Natural killer cell (primary cell): ENCODE data around the gene TIAM1. TPM values are rescaled to one million over a fixed set of nuclear protein-coding genes. Genes with fewer than 3 reads are reported as not detected.

Experiments
- ATAC-seq, 3 donors: fragments of 150-1000 bp in 2 of 3; fragments of 200-7000 bp in 1 of 3; cut with Tn5 transposase; 1 replicate in 1 of 3; 2 replicates in 2 of 3; pipeline ENCODE4 v1.10.0; 2021; ENCODE audit warnings: mild to moderate bottlenecking in 2 of 3, moderate library complexity in 2 of 3
- DNase-seq, 2 donors: peaks; one replicate each; pipeline versions ENCODE4 v3.0.0 to v3.0.0-alpha.2; 2013 to 2021; ENCODE audit warnings: mixed read lengths in 1 of 2
- H3K27ac ChIP-seq: one replicate; pipeline ENCODE4 v1.5.1; 2013; ENCODE audit warnings: mild to moderate bottlenecking, low read length
- H3K27me3 ChIP-seq: one replicate; pipeline ENCODE4 v1.6.1; 2013; ENCODE audit warnings: low read length; ENCODE audit not compliant: control insufficient read depth, insufficient read depth
- H3K36me3 ChIP-seq: one replicate; pipeline ENCODE4 v1.6.1; 2013; ENCODE audit warnings: low read length; ENCODE audit not compliant: control insufficient read depth, insufficient read depth
- H3K4me1 ChIP-seq: one replicate; pipeline ENCODE4 v1.6.1; 2013; ENCODE audit warnings: low read length; ENCODE audit not compliant: control insufficient read depth, insufficient read depth
- H3K4me3 ChIP-seq: one replicate; pipeline ENCODE4 v1.5.1; 2013; ENCODE audit warnings: low read length
- H3K9me3 ChIP-seq: one replicate; pipeline ENCODE4 v1.6.1; 2013; ENCODE audit warnings: low read length; ENCODE audit not compliant: control insufficient read depth, insufficient read depth
- H3K27ac Mint-ChIP-seq, 2 donors: one replicate each; pipeline ENCODE4 v1.8.0; 2022; ENCODE audit warnings: mild to moderate bottlenecking in 2 of 2, mixed read lengths in 2 of 2, moderate library complexity in 1 of 2
- H3K27me3 Mint-ChIP-seq, 2 donors: one replicate each; pipeline ENCODE4 v1.8.0; 2022; ENCODE audit warnings: low read depth in 2 of 2, mixed read lengths in 2 of 2
- H3K36me3 Mint-ChIP-seq: one replicate; pipeline ENCODE4 v1.8.0; 2022; ENCODE audit warnings: mixed read lengths
- H3K4me1 Mint-ChIP-seq, 2 donors: one replicate each; pipeline ENCODE4 v1.8.0; 2022; ENCODE audit warnings: mixed read lengths in 2 of 2
- H3K4me3 Mint-ChIP-seq: one replicate; pipeline ENCODE4 v1.8.0; 2022; ENCODE audit warnings: mild to moderate bottlenecking, moderate library complexity, mixed read lengths
- H3K9me3 Mint-ChIP-seq, 2 donors: one replicate each; pipeline ENCODE4 v1.8.0; 2022; ENCODE audit warnings: mixed read lengths in 2 of 2
- WGBS: methylation state at CpG from one replicate; pipeline ENCODE4 v1.1.7; 2013; ENCODE audit warnings: missing lambda C conversion rate; ENCODE audit not compliant: insufficient coverage; 5-methylcytosine and 5-hydroxymethylcytosine counted together
- intact Hi-C: fragments of 100-400 bp; cut with micrococcal nuclease; formaldehyde crosslinking; loops from one replicate; pipeline ENCODE4 v1.14.2; 2022
- total RNA-seq, 4 donors: library from RNA; stranded (reverse); fragments of 120-200 nt in 1 of 4; gene quantifications; one replicate each; pipeline versions ENCODE4 v1.2.3 to v1.2.4, GENCODE V29; 2013 to 2022
- TF ChIP-seq, protein P1 (sequence below): fragments of 200-600 bp; IDR thresholded peaks from one replicate; pipeline ENCODE4 v1.8.0; 2022; ENCODE audit warnings: antibody characterized with exemption

TIAM1 gene
- total RNA-seq, 3 donors from 2014 or later (not counting 1 experiment from before 2014, with no cell fraction given), result 19.1 to 32.3 (median 19.4) TPM

DNA sequence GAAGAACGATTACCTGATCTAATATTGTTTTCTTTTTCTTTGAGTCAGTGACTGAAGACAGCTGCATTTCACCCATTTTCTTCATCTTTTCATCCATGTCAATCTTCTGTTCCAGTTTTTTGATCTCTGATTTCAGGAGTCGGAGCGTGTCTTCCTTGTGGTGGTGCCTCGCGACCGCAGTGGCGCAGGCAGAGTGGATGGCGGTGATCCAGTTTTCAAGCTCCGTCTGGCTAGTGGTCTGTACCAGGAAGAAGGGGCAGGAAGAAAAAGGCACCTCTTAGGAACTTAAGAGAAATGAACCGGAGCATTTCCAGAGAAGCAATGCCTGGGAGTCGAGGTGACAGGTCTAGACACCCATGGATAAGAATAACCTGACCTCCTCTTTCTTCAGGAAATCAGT, 118.3 kb downstream of the TIAM1 start:
- TF ChIP-seq, protein P1, sequence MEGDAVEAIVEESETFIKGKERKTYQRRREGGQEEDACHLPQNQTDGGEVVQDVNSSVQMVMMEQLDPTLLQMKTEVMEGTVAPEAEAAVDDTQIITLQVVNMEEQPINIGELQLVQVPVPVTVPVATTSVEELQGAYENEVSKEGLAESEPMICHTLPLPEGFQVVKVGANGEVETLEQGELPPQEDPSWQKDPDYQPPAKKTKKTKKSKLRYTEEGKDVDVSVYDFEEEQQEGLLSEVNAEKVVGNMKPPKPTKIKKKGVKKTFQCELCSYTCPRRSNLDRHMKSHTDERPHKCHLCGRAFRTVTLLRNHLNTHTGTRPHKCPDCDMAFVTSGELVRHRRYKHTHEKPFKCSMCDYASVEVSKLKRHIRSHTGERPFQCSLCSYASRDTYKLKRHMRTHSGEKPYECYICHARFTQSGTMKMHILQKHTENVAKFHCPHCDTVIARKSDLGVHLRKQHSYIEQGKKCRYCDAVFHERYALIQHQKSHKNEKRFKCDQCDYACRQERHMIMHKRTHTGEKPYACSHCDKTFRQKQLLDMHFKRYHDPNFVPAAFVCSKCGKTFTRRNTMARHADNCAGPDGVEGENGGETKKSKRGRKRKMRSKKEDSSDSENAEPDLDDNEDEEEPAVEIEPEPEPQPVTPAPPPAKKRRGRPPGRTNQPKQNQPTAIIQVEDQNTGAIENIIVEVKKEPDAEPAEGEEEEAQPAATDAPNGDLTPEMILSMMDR, result no peak
- Mint-ChIP-seq H3K4me3 (no peak overlapping the region), H3K27ac (no peak overlapping the region), H3K36me3 (peaks cover 6% of the 10 kb centered on the region), H3K27me3 (no peaks in the 10 kb centered on the region), H3K4me1 (no peaks in the 10 kb centered on the region), H3K9me3 (no peaks in the 10 kb centered on the region)
- no peaks in the 10 kb centered on the region for H3K4me1 ChIP-seq
- no peak for DNase-seq
- intact Hi-C loops, result no loop called here
- ATAC-seq, result no peak
- no peak overlapping the region for H3K27ac ChIP-seq
- H3K9me3 ChIP-seq, result no peaks in the 10 kb centered on the region
- no peaks in the 10 kb centered on the region for H3K27me3 ChIP-seq
- H3K36me3 ChIP-seq, result peaks cover 3% of the 10 kb centered on the region
- no peak overlapping the region for H3K4me3 ChIP-seq
- WGBS, result 93% methylated on average over 11 of the region's 11 CpGs

DNA sequence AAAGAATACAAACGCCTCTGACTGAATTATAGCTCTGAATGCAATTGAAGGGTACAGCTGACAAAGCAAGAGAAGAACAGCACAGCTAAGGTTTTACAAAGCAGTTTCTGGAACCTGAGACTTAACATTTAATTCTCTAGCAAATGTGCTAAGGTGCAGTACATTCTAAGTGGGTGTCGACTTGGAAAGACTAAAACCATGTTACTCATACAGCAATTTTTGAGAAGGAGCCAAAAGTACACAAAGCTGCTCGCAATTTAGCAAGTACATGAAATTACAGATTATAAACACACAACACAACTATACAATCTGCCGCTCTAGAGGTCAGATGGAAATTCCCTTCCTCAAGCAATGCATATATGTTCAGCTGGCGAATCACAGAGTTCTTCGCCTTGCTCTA, 121.9 kb downstream of the TIAM1 start:
- peaks cover 4% of the 10 kb centered on the region for H3K36me3 ChIP-seq
- H3K9me3 Mint-ChIP-seq, result no peaks in the 10 kb centered on the region
- peaks cover 3 to 5% of the 10 kb centered on the region in 2 donors for H3K4me1 Mint-ChIP-seq
- H3K9me3 ChIP-seq, result no peaks in the 10 kb centered on the region
- no peaks in the 10 kb centered on the region for H3K27me3 Mint-ChIP-seq
- H3K4me1 ChIP-seq, result peaks cover 6% of the 10 kb centered on the region
- TF ChIP-seq, protein P1, result no peak
- H3K4me3 Mint-ChIP-seq, result no peak overlapping the region
- ATAC-seq (no peak), DNase-seq (no peak)
- H3K36me3 Mint-ChIP-seq, result peaks cover 6% of the 10 kb centered on the region
- intact Hi-C loops, result no loop called here
- no peak overlapping the region for H3K27ac ChIP-seq
- no peaks in the 10 kb centered on the region for H3K27me3 ChIP-seq
- H3K4me3 ChIP-seq, result no peak overlapping the region
- 91% methylated on average over 5 of the region's 6 CpGs for WGBS
- H3K27ac Mint-ChIP-seq, result no peak overlapping the region

DNA sequence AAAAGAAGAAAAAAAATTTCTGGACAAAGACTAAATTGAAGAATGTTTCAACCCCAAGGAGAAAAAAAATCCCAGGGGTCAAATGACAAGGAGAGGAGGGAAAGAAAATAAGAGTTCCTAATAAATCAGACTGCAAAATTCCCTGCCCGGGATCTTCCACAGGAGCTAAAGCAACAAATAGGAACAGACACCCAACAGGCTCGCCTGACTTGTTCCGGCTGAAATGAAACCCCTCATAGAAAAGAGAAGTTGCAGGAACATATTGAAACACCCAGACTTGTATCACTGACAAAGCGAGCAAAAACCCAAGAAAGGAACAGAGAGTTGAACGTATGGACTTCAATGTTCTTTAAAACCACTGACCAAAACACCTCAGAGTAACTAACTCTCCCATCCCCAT, 123.0 kb downstream of the TIAM1 start:
- no peaks in the 10 kb centered on the region for H3K9me3 Mint-ChIP-seq
- no peaks in the 10 kb centered on the region for H3K27me3 Mint-ChIP-seq
- peaks cover 3 to 5% of the 10 kb centered on the region in 2 donors for H3K4me1 Mint-ChIP-seq
- H3K36me3 ChIP-seq, result peaks cover 5% of the 10 kb centered on the region
- TF ChIP-seq, protein P1, result no peak
- WGBS, result 67% methylated on average over 5 of the region's 5 CpGs
- no peaks in the 10 kb centered on the region for H3K27me3 ChIP-seq
- H3K27ac Mint-ChIP-seq, result no peak overlapping the region
- no peak overlapping the region for H3K27ac ChIP-seq
- ATAC-seq (no peak), DNase-seq (no peak)
- no peaks in the 10 kb centered on the region for H3K9me3 ChIP-seq
- intact Hi-C loops, result no loop called here
- H3K36me3 Mint-ChIP-seq, result peaks cover 6% of the 10 kb centered on the region
- no peak overlapping the region for H3K4me3 ChIP-seq
- H3K4me3 Mint-ChIP-seq, result no peak overlapping the region
- peaks cover 6% of the 10 kb centered on the region for H3K4me1 ChIP-seq

DNA sequence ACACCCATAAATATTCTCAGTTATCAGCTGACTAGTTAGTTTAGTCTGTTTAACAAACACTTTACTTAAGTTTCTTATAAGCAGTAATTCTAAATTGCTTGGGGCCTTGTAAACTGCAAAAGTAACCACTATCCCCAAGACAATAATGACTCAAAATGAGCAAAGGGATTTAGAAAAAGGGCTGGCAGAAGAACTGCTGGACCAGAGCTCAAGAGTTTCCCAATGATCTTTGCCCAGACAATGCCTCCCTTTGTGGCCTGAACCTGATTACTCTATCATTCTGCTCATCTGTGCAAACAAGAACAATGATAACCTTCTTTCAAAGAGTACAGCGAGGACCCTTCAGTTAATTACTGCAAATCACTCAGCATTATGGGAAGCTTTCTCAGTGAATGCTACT, 123.5 kb downstream of the TIAM1 start:
- WGBS, result 72% methylated on average over 1 of the region's 1 CpG
- intact Hi-C loops, result no loop called here
- no peak overlapping the region for H3K27ac Mint-ChIP-seq
- Histone ChIP-seq H3K4me1 (peaks cover 6% of the 10 kb centered on the region), H3K9me3 (no peaks in the 10 kb centered on the region), H3K36me3 (peaks cover 5% of the 10 kb centered on the region), H3K27me3 (no peaks in the 10 kb centered on the region), H3K4me3 (no peak overlapping the region), H3K27ac (no peak overlapping the region)
- no peak for DNase-seq
- peaks cover 3 to 5% of the 10 kb centered on the region in 2 donors for H3K4me1 Mint-ChIP-seq
- no peaks in the 10 kb centered on the region for H3K9me3 Mint-ChIP-seq
- H3K4me3 Mint-ChIP-seq, result no peak overlapping the region
- no peak for ATAC-seq
- H3K36me3 Mint-ChIP-seq, result peaks cover 6% of the 10 kb centered on the region
- no peaks in the 10 kb centered on the region for H3K27me3 Mint-ChIP-seq
- TF ChIP-seq, protein P1, result no peak
